ENCODE results near the gene AUTS2. TPM values are rescaled to one million over a fixed set of nuclear protein-coding genes. Genes with fewer than 3 reads are reported as not detected.

Gene AUTS2
- total and polyA plus RNA-seq, 9 of the 15 experiments (the other 6 are each of a cell fraction or from before 2014, with no cell fraction given) = 0.58 TPM; not detected in 8

DNA sequence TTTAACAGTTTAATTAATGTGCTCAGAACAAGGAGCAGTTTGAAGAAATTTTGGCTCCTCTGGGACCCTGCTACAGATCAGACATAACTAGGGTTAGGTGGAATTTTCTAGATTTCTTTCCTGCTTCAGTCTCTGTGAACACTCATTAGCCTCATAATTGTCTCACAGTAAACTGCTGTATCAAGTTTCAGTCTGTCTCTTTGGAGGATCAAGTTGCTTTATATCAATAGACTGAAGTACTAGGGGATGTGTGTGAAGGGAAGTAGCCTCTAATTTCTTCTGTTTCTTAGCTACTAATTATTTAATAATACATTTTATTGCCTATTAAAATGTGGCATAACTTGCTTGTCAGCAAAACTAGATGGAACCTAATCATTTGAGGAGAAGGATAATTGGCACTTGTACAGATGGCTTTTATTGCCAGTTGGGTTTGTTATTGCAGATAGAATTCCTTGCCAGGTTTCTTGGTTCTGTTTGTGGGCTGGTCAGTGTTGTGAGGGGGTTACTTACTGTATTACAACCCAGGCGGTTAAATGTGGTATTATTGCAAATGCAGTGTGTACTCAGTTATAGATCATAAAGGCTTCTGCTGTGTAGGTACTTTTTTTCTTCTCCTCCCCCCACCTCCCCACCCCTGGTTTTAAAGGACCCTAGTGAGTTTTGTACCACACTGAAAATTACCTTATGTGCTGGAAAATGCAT is 758.0 kb downstream of the AUTS2 start:
- H3K27ac ChIP-seq (ENCODE audit: extremely low read depth, low read depth, low read length) = no peak overlapping the region
- ChIA-PET POLR2A (no interaction called here), CTCF (ENCODE audit: low intra/inter-chr PET ratio) (no interaction called here)
- H2AFZ ChIP-seq (ENCODE audit: low read depth, low read length) = no peak overlapping the region
- H3K4me2 ChIP-seq (ENCODE audit: insufficient read depth, low read length) = no peak overlapping the region
- H3K79me2 ChIP-seq (ENCODE audit: control insufficient read depth, insufficient read depth, low read length) = no peaks in the 10 kb centered on the region
- no peaks in the 10 kb centered on the region for H4K20me1 ChIP-seq (replicated peaks; ENCODE audit: control insufficient read depth, insufficient read depth, low read length)
- TF ChIP-seq, protein P1, sequence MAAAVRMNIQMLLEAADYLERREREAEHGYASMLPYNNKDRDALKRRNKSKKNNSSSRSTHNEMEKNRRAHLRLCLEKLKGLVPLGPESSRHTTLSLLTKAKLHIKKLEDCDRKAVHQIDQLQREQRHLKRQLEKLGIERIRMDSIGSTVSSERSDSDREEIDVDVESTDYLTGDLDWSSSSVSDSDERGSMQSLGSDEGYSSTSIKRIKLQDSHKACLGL (CRISPR knock-in tag; IDR thresholded peaks at IDR 0.05; ENCODE audit: borderline replicate concordance, poor library complexity, severe bottlenecking) = no peak
- TF ChIP-seq, protein P2, sequence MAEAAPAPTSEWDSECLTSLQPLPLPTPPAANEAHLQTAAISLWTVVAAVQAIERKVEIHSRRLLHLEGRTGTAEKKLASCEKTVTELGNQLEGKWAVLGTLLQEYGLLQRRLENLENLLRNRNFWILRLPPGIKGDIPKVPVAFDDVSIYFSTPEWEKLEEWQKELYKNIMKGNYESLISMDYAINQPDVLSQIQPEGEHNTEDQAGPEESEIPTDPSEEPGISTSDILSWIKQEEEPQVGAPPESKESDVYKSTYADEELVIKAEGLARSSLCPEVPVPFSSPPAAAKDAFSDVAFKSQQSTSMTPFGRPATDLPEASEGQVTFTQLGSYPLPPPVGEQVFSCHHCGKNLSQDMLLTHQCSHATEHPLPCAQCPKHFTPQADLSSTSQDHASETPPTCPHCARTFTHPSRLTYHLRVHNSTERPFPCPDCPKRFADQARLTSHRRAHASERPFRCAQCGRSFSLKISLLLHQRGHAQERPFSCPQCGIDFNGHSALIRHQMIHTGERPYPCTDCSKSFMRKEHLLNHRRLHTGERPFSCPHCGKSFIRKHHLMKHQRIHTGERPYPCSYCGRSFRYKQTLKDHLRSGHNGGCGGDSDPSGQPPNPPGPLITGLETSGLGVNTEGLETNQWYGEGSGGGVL (CRISPR knock-in tag; IDR thresholded peaks at IDR 0.05) = no peak
- TF ChIP-seq CBFB (CRISPR knock-in tag; IDR thresholded peaks at IDR 0.05) (no peak), POLR2A (conservative IDR thresholded peaks at IDR 0.05) (no peak)
- TF ChIP-seq, protein P3, sequence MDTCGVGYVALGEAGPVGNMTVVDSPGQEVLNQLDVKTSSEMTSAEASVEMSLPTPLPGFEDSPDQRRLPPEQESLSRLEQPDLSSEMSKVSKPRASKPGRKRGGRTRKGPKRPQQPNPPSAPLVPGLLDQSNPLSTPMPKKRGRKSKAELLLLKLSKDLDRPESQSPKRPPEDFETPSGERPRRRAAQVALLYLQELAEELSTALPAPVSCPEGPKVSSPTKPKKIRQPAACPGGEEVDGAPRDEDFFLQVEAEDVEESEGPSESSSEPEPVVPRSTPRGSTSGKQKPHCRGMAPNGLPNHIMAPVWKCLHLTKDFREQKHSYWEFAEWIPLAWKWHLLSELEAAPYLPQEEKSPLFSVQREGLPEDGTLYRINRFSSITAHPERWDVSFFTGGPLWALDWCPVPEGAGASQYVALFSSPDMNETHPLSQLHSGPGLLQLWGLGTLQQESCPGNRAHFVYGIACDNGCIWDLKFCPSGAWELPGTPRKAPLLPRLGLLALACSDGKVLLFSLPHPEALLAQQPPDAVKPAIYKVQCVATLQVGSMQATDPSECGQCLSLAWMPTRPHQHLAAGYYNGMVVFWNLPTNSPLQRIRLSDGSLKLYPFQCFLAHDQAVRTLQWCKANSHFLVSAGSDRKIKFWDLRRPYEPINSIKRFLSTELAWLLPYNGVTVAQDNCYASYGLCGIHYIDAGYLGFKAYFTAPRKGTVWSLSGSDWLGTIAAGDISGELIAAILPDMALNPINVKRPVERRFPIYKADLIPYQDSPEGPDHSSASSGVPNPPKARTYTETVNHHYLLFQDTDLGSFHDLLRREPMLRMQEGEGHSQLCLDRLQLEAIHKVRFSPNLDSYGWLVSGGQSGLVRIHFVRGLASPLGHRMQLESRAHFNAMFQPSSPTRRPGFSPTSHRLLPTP (IDR thresholded peaks at IDR 0.05; ENCODE audit: borderline replicate concordance, extremely low read depth, insufficient read length) = no peak
- H3K9me3 ChIP-seq (replicated peaks; ENCODE audit: control insufficient read depth, insufficient read depth, low read depth, low read length) = no peaks in the 10 kb centered on the region
- no peaks in the 10 kb centered on the region for H3K36me3 ChIP-seq (ENCODE audit: control insufficient read depth, insufficient read depth, low read length)
- 0 out of 5 replicates have a peak, but pooled peaks cover 0 to 4% of the 10 kb centered on the region in 2 experiments for H3K27me3 ChIP-seq (ENCODE audit: control insufficient read depth in 2 of 2, insufficient read depth in 2 of 2, low read length in 2 of 2)
- no peak for FAIRE-seq
- no peak for DNase-seq (ENCODE audit: extremely low read depth in 1 of 4, low spot score in 3 of 4)
- no peaks in the 10 kb centered on the region for H3K9me1 ChIP-seq (ENCODE audit: control insufficient read depth, insufficient read depth, low read length)
- no TSS peak for BruUV-seq (replicated peaks)
- in situ Hi-C loops (cut with MboI) (no loop called here), intact Hi-C loops (cut with micrococcal nuclease) (no loop called here)
- H3K4me1 ChIP-seq (replicated peaks in 1 of 2; ENCODE audit: control insufficient read depth in 2 of 2, insufficient read depth in 2 of 2, low read length in 2 of 2) = no peaks in the 10 kb centered on the region
- no peak for ATAC-seq
- WGBS (ENCODE audit: insufficient coverage, low coverage, missing lambda C conversion rate) = 4% methylated on average over 1 of the region's 1 CpG
- no peak overlapping the region for H3K9ac ChIP-seq (ENCODE audit: insufficient read depth in 1 of 2, low read depth in 2 of 2, low read length in 2 of 2)
- H3K4me3 ChIP-seq = no peak overlapping the region
